OCI-LY1 (cell line): ENCODE results near the gene TEKT1.
A peak's percentile ranks its signal among the peaks of the same experiment; 100 is the strongest.

Experiments
- CTCF ChIP-seq: fragments of 200-600 bp; sonication (generic), shearing (Covaris generic); IDR thresholded peaks from 2 replicates; pipeline ENCODE4 v1.5.1; 2017; ENCODE audit warnings: mild to moderate bottlenecking, antibody characterized with exemption, low read length, moderate library complexity, mixed read lengths
- EZH2 ChIP-seq: fragments of 200-600 bp; sonication (generic), shearing (Covaris generic); IDR thresholded peaks from 2 replicates; pipeline ENCODE4 v1.8.0; 2017; ENCODE audit warnings: borderline replicate concordance, mixed run types, mild to moderate bottlenecking, antibody characterized with exemption, low read length, moderate library complexity, mixed read lengths

GRCh38 chr17:6843241-6843880 is 11.8 kb upstream of the TEKT1 start:
- TF ChIP-seq CTCF, result peak; percentile 51
- TF ChIP-seq EZH2, result no peak
